Chondrocyte (in vitro differentiated cells): ENCODE data around the gene BAIAP2L2. TPM values are rescaled to one million over a fixed set of nuclear protein-coding genes. Genes with fewer than 3 reads are reported as not detected.

Experiments used
- DNase-seq: peaks from one replicate; pipeline ENCODE4 v3.0.0; 2021; ENCODE audit warnings: mixed read lengths, low spot score
- H3K27ac Mint-ChIP-seq: one replicate; pipeline ENCODE4 v1.8.0; 2021; ENCODE audit warnings: mild to moderate bottlenecking, moderate library complexity, mixed read lengths; ENCODE audit not compliant: unreplicated experiment
- H3K27me3 Mint-ChIP-seq: 2 replicates; pipeline ENCODE4 v1.8.0; 2021; ENCODE audit warnings: low read depth, mixed read lengths
- H3K36me3 Mint-ChIP-seq: 2 replicates; pipeline ENCODE4 v1.8.0; 2021; ENCODE audit warnings: low read depth, mixed read lengths
- H3K4me1 Mint-ChIP-seq: 2 replicates; pipeline ENCODE4 v1.8.0; 2021; ENCODE audit warnings: low read depth, mild to moderate bottlenecking, mixed read lengths
- H3K4me3 Mint-ChIP-seq: one replicate; pipeline ENCODE4 v1.8.0; 2021; ENCODE audit warnings: mild to moderate bottlenecking, moderate library complexity, mixed read lengths; ENCODE audit not compliant: unreplicated experiment
- H3K9me3 Mint-ChIP-seq: 2 replicates; pipeline ENCODE4 v1.8.0; 2021; ENCODE audit warnings: low read depth, mixed read lengths
- total RNA-seq: library from RNA; stranded (reverse); gene quantifications from 3 replicates; pipeline ENCODE4 v1.2.1, GENCODE V29; 2021
- TF ChIP-seq, protein P1 (sequence below): fragments of 200-600 bp; sonication (generic); IDR thresholded peaks from 2 replicates; pipeline ENCODE4 v1.5.0; 2021; ENCODE audit warnings: antibody characterized with exemption, mild to moderate bottlenecking, moderate library complexity

Gene BAIAP2L2
- total RNA-seq, 1 donor from 2014 or later: 0.42 TPM

DNA sequence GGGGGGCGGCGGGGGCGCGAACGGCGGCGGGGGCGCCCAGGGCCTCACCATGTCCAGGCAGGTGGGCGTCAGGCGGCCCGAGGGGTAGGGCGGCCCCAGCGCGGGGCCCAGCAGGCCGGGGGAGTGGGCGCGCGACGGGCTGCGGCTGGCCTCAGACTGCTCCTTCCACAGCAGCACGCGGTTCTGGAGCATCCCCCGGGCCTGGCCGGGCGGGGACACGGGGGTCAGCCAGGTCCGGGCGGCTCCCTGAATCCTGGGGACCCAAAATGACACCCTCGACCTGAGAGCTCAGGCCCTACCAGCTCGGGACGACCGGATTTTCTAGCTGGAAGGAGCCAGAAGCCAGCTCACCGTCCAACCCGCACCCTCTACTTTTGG, 21.0 kb downstream of the BAIAP2L2 start:
- Mint-ChIP-seq H3K27ac (no peak overlapping the region), H3K4me1 (no peaks in the 10 kb centered on the region), H3K9me3 (no peaks in the 10 kb centered on the region), H3K4me3 (no peak overlapping the region), H3K36me3 (peaks cover 3% of the 10 kb centered on the region), H3K27me3 (no peaks in the 10 kb centered on the region)
- DNase-seq: peak; percentile 75
- TF ChIP-seq, protein P1, sequence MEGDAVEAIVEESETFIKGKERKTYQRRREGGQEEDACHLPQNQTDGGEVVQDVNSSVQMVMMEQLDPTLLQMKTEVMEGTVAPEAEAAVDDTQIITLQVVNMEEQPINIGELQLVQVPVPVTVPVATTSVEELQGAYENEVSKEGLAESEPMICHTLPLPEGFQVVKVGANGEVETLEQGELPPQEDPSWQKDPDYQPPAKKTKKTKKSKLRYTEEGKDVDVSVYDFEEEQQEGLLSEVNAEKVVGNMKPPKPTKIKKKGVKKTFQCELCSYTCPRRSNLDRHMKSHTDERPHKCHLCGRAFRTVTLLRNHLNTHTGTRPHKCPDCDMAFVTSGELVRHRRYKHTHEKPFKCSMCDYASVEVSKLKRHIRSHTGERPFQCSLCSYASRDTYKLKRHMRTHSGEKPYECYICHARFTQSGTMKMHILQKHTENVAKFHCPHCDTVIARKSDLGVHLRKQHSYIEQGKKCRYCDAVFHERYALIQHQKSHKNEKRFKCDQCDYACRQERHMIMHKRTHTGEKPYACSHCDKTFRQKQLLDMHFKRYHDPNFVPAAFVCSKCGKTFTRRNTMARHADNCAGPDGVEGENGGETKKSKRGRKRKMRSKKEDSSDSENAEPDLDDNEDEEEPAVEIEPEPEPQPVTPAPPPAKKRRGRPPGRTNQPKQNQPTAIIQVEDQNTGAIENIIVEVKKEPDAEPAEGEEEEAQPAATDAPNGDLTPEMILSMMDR: no peak

DNA sequence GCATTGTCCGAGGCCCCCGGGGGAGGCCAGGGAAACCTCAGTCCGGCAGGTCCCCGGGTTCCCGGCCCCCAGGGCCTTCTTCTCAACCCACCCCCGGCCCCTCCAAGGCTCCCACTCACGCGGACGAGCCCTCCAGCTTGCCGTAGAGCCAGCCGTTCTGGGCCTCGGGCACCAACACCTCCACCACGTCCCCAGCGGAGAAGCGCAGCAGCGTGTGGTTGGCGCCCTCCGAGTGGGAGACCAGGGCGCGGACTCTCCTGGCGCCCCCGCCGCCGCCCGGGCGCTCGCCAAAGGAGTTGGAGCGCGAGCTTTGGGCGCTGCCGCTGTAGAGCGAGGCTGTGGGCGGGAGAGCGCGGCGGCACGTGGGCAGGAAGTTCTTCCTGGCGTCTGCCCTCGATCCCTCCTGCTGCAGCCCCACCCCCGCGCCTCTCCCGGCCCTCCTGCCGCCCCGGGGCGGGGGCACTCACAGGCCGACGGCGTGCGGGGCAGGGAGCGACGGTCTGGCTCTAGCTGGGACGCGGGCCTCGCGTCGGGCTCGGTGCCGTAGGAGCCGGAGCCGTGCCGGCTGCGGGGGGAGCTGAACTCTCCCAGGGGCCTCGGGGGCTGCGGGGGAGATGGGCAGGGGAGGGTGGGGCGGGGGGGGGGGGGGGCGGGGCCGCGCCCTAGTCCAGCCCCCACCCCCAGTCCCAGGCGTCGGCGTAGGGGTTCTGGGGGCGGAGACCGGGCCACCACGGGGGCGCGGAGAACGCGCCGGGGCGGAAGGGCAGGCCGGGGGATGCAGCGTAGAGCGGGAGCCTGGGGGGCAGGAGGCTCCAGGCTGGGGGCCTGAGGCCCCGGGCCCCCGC, 21.6 kb downstream of the BAIAP2L2 start:
- Mint-ChIP-seq H3K27ac (no peak overlapping the region), H3K4me3 (no peak overlapping the region), H3K9me3 (no peaks in the 10 kb centered on the region), H3K36me3 (peaks cover 3% of the 10 kb centered on the region), H3K4me1 (no peaks in the 10 kb centered on the region), H3K27me3 (no peaks in the 10 kb centered on the region)
- peak; percentile 73 for DNase-seq
- TF ChIP-seq, protein P1: no peak

DNA sequence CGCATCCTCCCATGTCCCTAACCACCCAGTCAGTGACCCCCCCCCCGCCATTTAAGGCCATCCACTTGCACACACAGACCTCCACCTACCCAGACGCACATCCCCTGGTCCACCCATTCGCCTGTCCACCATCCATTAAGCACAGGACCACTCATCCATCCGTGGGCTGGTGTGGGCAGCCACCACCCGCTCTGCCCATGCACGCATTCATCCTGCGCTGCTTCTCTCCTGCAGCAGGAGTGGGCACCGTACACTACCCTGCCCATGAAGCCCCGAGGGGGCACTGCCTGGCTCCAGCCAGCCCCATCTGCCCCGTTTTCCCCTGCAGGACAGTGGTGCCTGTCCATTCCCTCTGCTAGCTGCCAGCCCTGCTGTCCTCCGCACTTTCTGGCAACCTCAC, 22.6 kb downstream of the BAIAP2L2 start:
- no peaks in the 10 kb centered on the region for H3K4me1 Mint-ChIP-seq
- TF ChIP-seq, protein P1: no peak
- no peaks in the 10 kb centered on the region for H3K9me3 Mint-ChIP-seq
- H3K27me3 Mint-ChIP-seq: no peaks in the 10 kb centered on the region
- no peak overlapping the region for H3K4me3 Mint-ChIP-seq
- DNase-seq: peak; percentile 73
- H3K27ac Mint-ChIP-seq: no peak overlapping the region
- peaks cover 3% of the 10 kb centered on the region for H3K36me3 Mint-ChIP-seq

DNA sequence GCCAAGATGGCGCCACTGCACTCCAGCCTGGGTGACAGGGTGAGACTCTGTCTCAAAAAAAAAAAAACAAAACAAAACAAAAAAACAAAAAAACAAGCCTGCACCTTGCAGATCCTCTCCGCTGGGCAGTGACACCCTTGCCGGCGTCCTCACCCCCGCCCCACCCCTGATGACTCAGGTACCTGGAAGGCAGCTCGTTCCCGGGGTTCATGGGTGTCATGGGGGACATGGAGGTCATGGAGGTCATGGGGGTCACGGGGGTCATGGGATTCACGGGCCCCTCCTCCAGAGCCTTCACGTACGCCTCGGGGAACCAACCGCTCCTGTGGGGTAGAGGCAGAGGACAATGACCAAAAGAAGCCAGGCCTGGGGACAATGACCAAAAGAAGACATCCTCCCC, 23.5 kb downstream of the BAIAP2L2 start:
- no peaks in the 10 kb centered on the region for H3K4me1 Mint-ChIP-seq

DNA sequence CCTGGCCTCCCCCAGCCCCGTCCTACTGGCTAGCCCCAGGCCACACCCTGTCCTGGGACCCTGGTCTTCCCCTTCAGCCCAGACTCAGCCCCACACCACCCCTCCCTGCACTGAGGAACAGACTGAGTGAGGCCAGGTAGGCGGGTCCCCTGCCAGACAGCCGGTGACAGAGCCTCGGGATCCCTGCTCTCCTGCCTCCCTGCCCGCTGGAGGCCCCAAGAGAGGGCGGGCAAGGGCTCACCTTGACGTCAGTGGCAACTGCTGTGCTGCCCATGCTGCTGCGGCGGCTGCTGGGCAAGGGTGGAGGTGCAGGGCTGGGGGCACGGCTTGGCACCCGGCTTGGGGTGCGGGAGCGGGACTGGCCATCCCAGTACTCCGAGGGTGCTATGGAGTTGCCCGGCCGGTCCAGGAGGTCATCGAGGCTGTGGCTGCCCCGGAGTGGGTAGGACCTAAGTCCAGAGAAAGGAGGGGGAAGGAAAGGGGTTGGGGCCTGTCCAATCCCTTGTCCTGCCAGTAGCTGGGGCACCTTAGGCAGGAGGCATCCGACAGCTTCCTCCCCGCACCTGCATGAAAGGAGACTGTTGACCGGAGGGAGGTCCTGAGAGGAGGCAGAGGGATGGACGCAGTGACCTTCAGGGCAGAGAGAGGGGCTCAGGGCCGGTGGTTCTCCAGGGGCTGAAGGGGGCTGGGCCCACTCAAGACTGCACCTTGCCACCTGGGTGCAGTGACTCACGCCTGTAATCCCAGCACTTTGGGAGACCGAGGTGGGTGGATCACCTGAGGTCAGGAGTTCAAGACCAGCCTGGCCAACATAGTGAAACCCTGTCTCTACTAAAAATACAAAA, 24.3 kb downstream of the BAIAP2L2 start:
- peak; percentile 79 for DNase-seq
- TF ChIP-seq, protein P1: no peak
- no peaks in the 10 kb centered on the region for H3K27me3 Mint-ChIP-seq
- H3K4me1 Mint-ChIP-seq: no peaks in the 10 kb centered on the region
- H3K4me3 Mint-ChIP-seq: no peak overlapping the region
- no peaks in the 10 kb centered on the region for H3K9me3 Mint-ChIP-seq
- peaks cover 3% of the 10 kb centered on the region for H3K36me3 Mint-ChIP-seq
- no peak overlapping the region for H3K27ac Mint-ChIP-seq

More for the DNA sequence above, 23.5 kb downstream of the BAIAP2L2 start:
- H3K27ac Mint-ChIP-seq: no peak overlapping the region
- peak; percentile 68 for DNase-seq
- TF ChIP-seq, protein P1: no peak
- H3K4me3 Mint-ChIP-seq: no peak overlapping the region
- H3K36me3 Mint-ChIP-seq: peaks cover 3% of the 10 kb centered on the region
- no peaks in the 10 kb centered on the region for H3K27me3 Mint-ChIP-seq
- no peaks in the 10 kb centered on the region for H3K9me3 Mint-ChIP-seq
